HCT116 (cell line): ENCODE results near the gene TMTC1. TPM values are rescaled to one million over a fixed set of nuclear protein-coding genes. Genes with fewer than 3 reads are reported as not detected.

Experiments
- ATAC-seq: fragments of 200-7000 bp; cut with Tn5 transposase; 2 replicates; pipeline ENCODE4 v1.9.1; 2020; ENCODE audit warnings: mild to moderate bottlenecking, moderate library complexity
- BruUV-seq: library from RNA; stranded (reverse); fragments of 400-500 nt; replicated peaks from 2 replicates; lab custom pipeline; 2021; lab: Mats Ljungman, UMichigan
- CTCF ChIA-PET: fragments of 300-600 bp; sonication (Branson Sonifier 250); formaldehyde crosslinking; loops from one replicate; lab custom pipeline; 2021; ENCODE audit warnings: antibody characterized with exemption; lab: Charles Lee
- POLR2A ChIA-PET: fragments of 300-600, 350-600 bp; sonication (Branson Sonifier 250); formaldehyde crosslinking; loops from one replicate; lab custom pipeline; 2021; ENCODE audit warnings: antibody characterized with exemption; lab: Charles Lee
- RAD21 ChIA-PET, 2 experiments: fragments of 300-600 bp; sonication (Branson Sonifier 250); formaldehyde crosslinking; loops; one replicate each; lab custom pipeline; 2023; ENCODE audit warnings: low total read pairs in 2 of 2; ENCODE audit not compliant: uncharacterized antibody in 2 of 2, unreplicated experiment in 2 of 2, low non-redundant PET in 1 of 2; lab: Charles Lee
- DNase-seq: peaks from one replicate; pipeline ENCODE4 v3.0.0-alpha.2; 2010; ENCODE audit warnings: low read depth, low spot score
- H2AFZ ChIP-seq: fragments of 200-600 bp; shearing (Covaris generic), sonication (generic); 2 replicates; pipeline ENCODE4 v1.6.1; 2017; ENCODE audit warnings: low read depth, mixed run types, mixed read lengths, antibody characterized with exemption, low read length; ENCODE audit not compliant: poor library complexity, severe bottlenecking
- H3K27ac ChIP-seq: 2 replicates; pipeline ENCODE4 v1.5.1; 2012; ENCODE audit warnings: low read depth, low read length
- H3K27me3 ChIP-seq: fragments of 200-600 bp; sonication (generic); 2 replicates; pipeline ENCODE4 v1.6.1; 2016; ENCODE audit warnings: mixed run types, low read length, mixed read lengths; ENCODE audit not compliant: insufficient read depth
- H3K36me3 ChIP-seq, 2 experiments: fragments of 200-500 bp in 1 of 2; fragments of 200-600 bp in 1 of 2; sonication (Bioruptor generic) in 1 of 2; sonication (generic) in 1 of 2; 2 replicates each; pipeline versions ENCODE4 v1.5.1 to v1.6.1; 2014 to 2016; ENCODE audit warnings: low read length in 2 of 2, inconsistent platforms in 1 of 2, mixed read lengths in 1 of 2, mixed run types in 1 of 2; ENCODE audit not compliant: insufficient read depth in 2 of 2, control insufficient read depth in 1 of 2
- H3K4me1 ChIP-seq, 2 experiments: fragments of 200-600 bp in 1 of 2; sonication (generic) in 1 of 2; 2 replicates each; pipeline versions ENCODE4 v1.5.1 to v1.6.1; 2012 to 2017; ENCODE audit warnings: low read length in 2 of 2, inconsistent platforms in 1 of 2, mild to moderate bottlenecking in 1 of 2, mixed read lengths in 1 of 2, mixed run types in 1 of 2, moderate library complexity in 1 of 2; ENCODE audit not compliant: insufficient read depth in 2 of 2, control insufficient read depth in 1 of 2
- H3K4me2 ChIP-seq: fragments of 200-600 bp; sonication (generic); 2 replicates; pipeline ENCODE4 v1.6.1; 2017; ENCODE audit warnings: mixed run types, low read length, mixed read lengths
- H3K4me3 ChIP-seq, 2 experiments: fragments of 200-600 bp in 1 of 2; sonication (generic) in 1 of 2; replicated peaks in 1 of 2; 2 replicates each; pipeline ENCODE4 v1.5.1; 2011 to 2016; ENCODE audit warnings: low read length in 2 of 2, control low read depth in 1 of 2, low read depth in 1 of 2, mild to moderate bottlenecking in 1 of 2, mixed read lengths in 1 of 2, mixed run types in 1 of 2
- H3K79me2 ChIP-seq: fragments of 200-600 bp; sonication (generic); 2 replicates; pipeline ENCODE4 v1.6.1; 2017; ENCODE audit warnings: mild to moderate bottlenecking, mixed run types, low read length, moderate library complexity, mixed read lengths; ENCODE audit not compliant: insufficient read depth
- H3K9ac ChIP-seq: fragments of 200-600 bp; sonication (generic); 2 replicates; pipeline ENCODE4 v1.6.1; 2016; ENCODE audit warnings: low read length, mixed read lengths
- H3K9me2 ChIP-seq: fragments of 200-600 bp; sonication (generic), shearing (Covaris generic); 2 replicates; pipeline ENCODE4 v1.6.1; 2017; ENCODE audit warnings: mixed run types, mild to moderate bottlenecking, moderate library complexity; ENCODE audit not compliant: insufficient read depth
- H3K9me3 ChIP-seq, 2 experiments: fragments of 200-500 bp in 1 of 2; fragments of 200-600 bp in 1 of 2; sonication (Bioruptor generic) in 1 of 2; sonication (generic) in 1 of 2; 2 replicates each; pipeline ENCODE4 v1.6.1; 2014 to 2017; ENCODE audit warnings: low read length in 2 of 2, mixed read lengths in 2 of 2, inconsistent platforms in 1 of 2, low read depth in 1 of 2, mild to moderate bottlenecking in 1 of 2, mixed run types in 1 of 2, moderate library complexity in 1 of 2; ENCODE audit not compliant: control insufficient read depth in 1 of 2, insufficient read depth in 1 of 2
- H4K20me1 ChIP-seq: fragments of 200-600 bp; sonication (generic), shearing (Covaris generic); 2 replicates; pipeline ENCODE4 v1.6.1; 2017; ENCODE audit warnings: mixed run types, mild to moderate bottlenecking, moderate library complexity; ENCODE audit not compliant: insufficient read depth
- EZH2phosphoT487 ChIP-seq: fragments of 200-600 bp; IDR thresholded peaks from 2 replicates; pipeline ENCODE4 v1.6.1; 2018; ENCODE audit warnings: antibody characterized with exemption, borderline replicate concordance
- POLR2A ChIP-seq: IDR thresholded peaks from 2 replicates; pipeline ENCODE4 v1.7.0; 2011; ENCODE audit warnings: borderline replicate concordance; ENCODE audit not compliant: insufficient read depth, insufficient read length; ENCODE audit errors: extremely low read depth
- RAD21 ChIP-seq: IDR thresholded peaks from 2 replicates; pipeline ENCODE4 v1.6.1; 2012; ENCODE audit warnings: low read depth, mild to moderate bottlenecking
- SP1 ChIP-seq: IDR thresholded peaks from 2 replicates; pipeline ENCODE4 v1.6.1; 2012; ENCODE audit warnings: low read depth
- TCF7L2 ChIP-seq: IDR thresholded peaks from 2 replicates; pipeline ENCODE4 v1.7.0; 2011; ENCODE audit warnings: borderline replicate concordance, inconsistent platforms; ENCODE audit not compliant: insufficient read depth, insufficient read length; ENCODE audit errors: extremely low read depth
- YY1 ChIP-seq: IDR thresholded peaks from 2 replicates; pipeline ENCODE4 v1.6.1; 2011; ENCODE audit warnings: low read length, low read depth, moderate library complexity, mild to moderate bottlenecking; ENCODE audit not compliant: insufficient replicate concordance; ENCODE audit errors: extremely low read depth
- ZFX ChIP-seq: fragments of 450-650 bp; IDR thresholded peaks from 2 replicates; pipeline ENCODE4 v1.6.1; 2017
- ZNF274 ChIP-seq: fragments of 200-500 bp; sonication (Bioruptor generic); IDR thresholded peaks from 2 replicates; pipeline ENCODE4 v1.6.1; 2014; ENCODE audit warnings: mild to moderate bottlenecking, low read depth, low read length, inconsistent platforms
- intact Hi-C: fragments of 100-400 bp; cut with micrococcal nuclease; formaldehyde crosslinking; loops from 2 replicates; pipeline ENCODE4 v1.10.0; 2022
- total RNA-seq: library from RNA; stranded (reverse); gene quantifications from one replicate; pipeline ENCODE4 v1.2.1, GENCODE V29; 2021; ENCODE audit not compliant: unreplicated experiment
- TF ChIP-seq, protein P1 (sequence below): IDR thresholded peaks from 2 replicates; pipeline ENCODE4 v1.6.1; 2012

TMTC1 gene
- total RNA-seq, 1 experiment from 2014 or later, result 2.0 TPM

- Histone ChIP-seq H3K9me3 (no peaks in the 10 kb centered on the region), H3K4me1 (no peaks in the 10 kb centered on the region), H4K20me1 (no peaks in the 10 kb centered on the region), H3K36me3 (no peaks in the 10 kb centered on the region), H3K4me2 (no peak overlapping the region), H3K4me3 (no peak overlapping the region), H3K9me2 (no peaks in the 10 kb centered on the region), H3K9ac (no peak overlapping the region), H3K27ac (no peak overlapping the region), H3K27me3 (no peaks in the 10 kb centered on the region), H2AFZ (no peak overlapping the region), H3K79me2 (no peaks in the 10 kb centered on the region)
- ChIA-PET POLR2A (no interaction called here), RAD21 (no interaction called here), CTCF (no interaction called here)
- no peak for ATAC-seq
- no peak for TF ChIP-seq POLR2A
- intact Hi-C loops, result no loop called here
- BruUV-seq, result no TSS peak
- no peak for DNase-seq
Observed at GRCh38 chr12:29653286-29653685, 130.5 kb downstream of the TMTC1 start.

GRCh38 chr12:29650371-29650770 lies 133.4 kb downstream of the TMTC1 start:
- DNase-seq, result no peak

More at GRCh38 chr12:29650371-29650770, 133.4 kb downstream of the TMTC1 start:
- Histone ChIP-seq H3K9me2 (no peaks in the 10 kb centered on the region), H3K4me3 (no peak overlapping the region), H3K27ac (no peak overlapping the region), H3K79me2 (no peaks in the 10 kb centered on the region), H4K20me1 (no peaks in the 10 kb centered on the region), H2AFZ (no peak overlapping the region), H3K4me2 (no peak overlapping the region), H3K27me3 (no peaks in the 10 kb centered on the region), H3K9ac (no peak overlapping the region), H3K4me1 (no peaks in the 10 kb centered on the region), H3K36me3 (no peaks in the 10 kb centered on the region), H3K9me3 (no peaks in the 10 kb centered on the region)
- no peak for ATAC-seq
- CTCF ChIA-PET, result no interaction called here
- TF ChIP-seq ZFX (no peak), RAD21 (no peak), YY1 (no peak), EZH2phosphoT487 (no peak), TCF7L2 (no peak), SP1 (no peak), ZNF274 (no peak), POLR2A (no peak)
- TF ChIP-seq, protein P1, sequence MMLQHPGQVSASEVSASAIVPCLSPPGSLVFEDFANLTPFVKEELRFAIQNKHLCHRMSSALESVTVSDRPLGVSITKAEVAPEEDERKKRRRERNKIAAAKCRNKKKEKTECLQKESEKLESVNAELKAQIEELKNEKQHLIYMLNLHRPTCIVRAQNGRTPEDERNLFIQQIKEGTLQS, result no peak
- intact Hi-C loops, result no loop called here
- RAD21 ChIA-PET, result no interaction called here
- POLR2A ChIA-PET, result no interaction called here
- no TSS peak for BruUV-seq
